Epithelial cell of esophagus (primary cell): ENCODE results near the gene SPOCK3.
A peak's percentile ranks its signal among the peaks of the same experiment; 100 is the strongest.

ENCODE experiments used
- DNase-seq: peaks from one replicate; pipeline ENCODE4 v3.0.0; 2010; ENCODE audit warnings: low read depth
- H3K4me3 ChIP-seq: 2 replicates; pipeline ENCODE4 v1.5.1; 2011; ENCODE audit warnings: mild to moderate bottlenecking, low read length, control low read depth
- CTCF ChIP-seq: IDR thresholded peaks from 2 replicates; pipeline ENCODE4 v1.5.1; 2011; ENCODE audit warnings: low read depth, mild to moderate bottlenecking, low read length, control low read depth, inconsistent platforms; ENCODE audit not compliant: insufficient read depth; ENCODE audit errors: missing control alignments

SPOCK3 gene

GRCh38 chr4:167079762-167080161, 154.5 kb downstream of the SPOCK3 start:
- no peak overlapping the region for H3K4me3 ChIP-seq
- no peak for DNase-seq
- no peak for TF ChIP-seq CTCF

GRCh38 chr4:167052631-167053091, 181.6 kb downstream of the SPOCK3 start:
- no peak for DNase-seq
- no peak overlapping the region for H3K4me3 ChIP-seq
- no peak for TF ChIP-seq CTCF

- no peak for TF ChIP-seq CTCF
- DNase-seq, result no peak
- H3K4me3 ChIP-seq, result no peak overlapping the region
These were observed 185.0 kb downstream of the SPOCK3 start for GRCh38 chr4:167049257-167049656.

- no peak for TF ChIP-seq CTCF
- DNase-seq, result no peak
- H3K4me3 ChIP-seq, result no peak overlapping the region
These were observed 192.8 kb downstream of the SPOCK3 start for GRCh38 chr4:167041524-167041923.

GRCh38 chr4:167035390-167035789, 198.9 kb downstream of the SPOCK3 start:
- no peak overlapping the region for H3K4me3 ChIP-seq
- no peak for DNase-seq
- TF ChIP-seq CTCF, result no peak

GRCh38 chr4:167034983-167035382, 199.3 kb downstream of the SPOCK3 start:
- no peak for DNase-seq
- no peak overlapping the region for H3K4me3 ChIP-seq
- TF ChIP-seq CTCF, result no peak

- TF ChIP-seq CTCF, result no peak
- peak; percentile 88 for DNase-seq
- no peak overlapping the region for H3K4me3 ChIP-seq
These were observed 201.4 kb downstream of the SPOCK3 start for GRCh38 chr4:167032871-167033270.
